EH (cell line): ENCODE measurements around the gene USP7.
"Not testable (repeated sequence)": the region's sequence is repeated elsewhere in the genome, so short reads cannot be mapped to it uniquely, and the experiment has no call there.

Experiments used
- DNase-seq: peaks from one replicate; pipeline ENCODE4 v3.0.0-alpha.2; 2015; ENCODE audit warnings: low read depth

The USP7 gene

GRCh38 chr16:8877894-8878522, 85.7 kb downstream of the USP7 start:
- no peak for DNase-seq

GRCh38 chr16:8875317-8875716, 88.4 kb downstream of the USP7 start:
- DNase-seq = not testable (repeated sequence)

- no peak for DNase-seq
Measured at GRCh38 chr16:8874388-8874787, 89.3 kb downstream of the USP7 start.

DNA sequence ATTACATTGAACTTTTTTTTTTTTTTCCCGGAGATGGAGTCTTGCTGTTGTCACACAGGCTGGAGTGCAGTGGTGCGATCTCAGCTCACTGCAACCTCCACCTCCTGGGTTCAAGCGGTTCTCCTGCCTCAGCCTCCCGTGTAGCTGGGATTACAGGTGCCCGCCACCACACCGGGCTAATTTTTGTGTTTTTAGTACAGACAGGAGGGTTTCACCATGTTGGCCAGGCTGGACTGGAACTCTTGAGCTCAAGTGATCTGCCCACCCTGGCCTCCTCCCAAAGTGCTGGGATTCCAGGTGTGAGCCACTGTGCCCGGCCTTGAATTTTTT, 89.9 kb downstream of the USP7 start:
- not testable (repeated sequence) for DNase-seq

- no peak for DNase-seq
Measured at GRCh38 chr16:8872967-8873865, 90.5 kb downstream of the USP7 start.

DNA sequence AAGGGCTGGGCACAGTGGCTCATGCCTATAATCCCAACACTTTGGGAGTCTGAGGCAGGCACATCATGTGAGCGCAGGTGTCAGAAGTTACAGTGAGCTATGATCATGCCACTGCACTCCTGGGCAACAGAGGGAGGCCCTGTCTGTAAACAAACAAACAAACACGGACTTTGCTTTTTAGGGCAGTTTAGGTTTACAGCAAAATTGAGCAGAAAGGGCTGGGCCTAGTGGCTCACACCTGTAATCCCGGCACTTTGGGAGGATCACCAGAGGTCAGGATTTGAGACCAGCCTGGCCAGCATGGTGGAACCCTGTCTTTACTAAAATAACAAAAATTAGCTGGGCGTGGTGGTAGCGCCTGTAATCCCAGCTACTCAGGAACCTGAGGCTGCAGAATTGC, 91.6 kb downstream of the USP7 start:
- DNase-seq = no peak

DNA sequence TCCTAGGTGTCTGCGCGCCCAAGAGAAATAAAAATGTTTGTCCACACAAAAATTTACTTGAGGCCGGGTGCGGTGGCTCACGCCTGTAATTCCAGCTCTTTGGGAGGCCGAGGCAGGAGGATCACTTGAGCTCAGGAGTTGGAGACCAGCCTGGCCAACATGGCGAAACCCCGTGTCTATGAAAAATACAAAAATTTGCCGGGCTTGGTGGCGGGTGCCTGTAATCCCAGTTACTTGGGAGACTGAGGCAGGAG, 93.8 kb downstream of the USP7 start:
- DNase-seq = not testable (repeated sequence)

DNA sequence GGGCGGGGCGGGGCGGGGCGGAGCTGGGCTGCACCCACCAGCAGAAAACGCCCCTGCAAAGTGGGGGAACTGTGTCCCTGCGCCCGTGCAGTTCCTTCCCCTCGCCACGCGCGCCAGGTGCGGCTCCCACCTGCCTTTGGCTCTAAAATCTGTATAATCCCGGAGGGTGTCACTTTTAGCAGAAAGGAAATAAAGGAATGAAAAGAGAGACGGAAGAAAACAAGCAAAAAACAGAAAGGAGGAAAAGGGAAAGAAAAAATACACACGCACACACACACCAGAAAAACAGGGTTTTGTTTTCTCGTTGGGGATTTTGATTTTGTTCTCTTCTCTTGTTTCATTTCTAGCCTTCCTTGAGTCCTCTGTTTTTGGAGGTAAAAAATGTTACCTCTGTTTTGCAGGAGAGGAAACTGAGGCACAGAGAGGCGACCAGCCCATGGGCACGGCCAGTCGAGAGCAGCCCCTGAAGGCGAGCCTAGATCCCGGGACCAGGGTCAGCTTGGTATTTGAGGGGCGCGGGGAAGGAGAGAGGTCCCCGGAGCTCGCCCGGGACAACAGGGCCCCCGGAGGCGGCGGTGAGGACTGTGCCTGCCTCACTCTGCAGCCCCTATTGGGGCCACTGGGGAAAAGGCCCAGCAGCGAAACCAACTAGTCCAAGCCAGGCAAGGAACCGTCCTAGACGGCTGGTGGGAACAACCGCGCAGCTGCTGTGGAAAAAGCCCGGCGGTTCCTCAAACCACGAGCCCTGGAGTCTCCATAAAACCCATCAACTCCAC, 94.3 kb downstream of the USP7 start:
- DNase-seq = no peak

- peak; percentile 91 for DNase-seq
Measured at GRCh38 chr16:8868416-8869211, 95.1 kb downstream of the USP7 start, which contains the start of gene CARHSP1. TSS of gene CARHSP1 (minus strand) at chr16:8869006. CDS start at chr16:8859328, 9,678 bp downstream.

DNA sequence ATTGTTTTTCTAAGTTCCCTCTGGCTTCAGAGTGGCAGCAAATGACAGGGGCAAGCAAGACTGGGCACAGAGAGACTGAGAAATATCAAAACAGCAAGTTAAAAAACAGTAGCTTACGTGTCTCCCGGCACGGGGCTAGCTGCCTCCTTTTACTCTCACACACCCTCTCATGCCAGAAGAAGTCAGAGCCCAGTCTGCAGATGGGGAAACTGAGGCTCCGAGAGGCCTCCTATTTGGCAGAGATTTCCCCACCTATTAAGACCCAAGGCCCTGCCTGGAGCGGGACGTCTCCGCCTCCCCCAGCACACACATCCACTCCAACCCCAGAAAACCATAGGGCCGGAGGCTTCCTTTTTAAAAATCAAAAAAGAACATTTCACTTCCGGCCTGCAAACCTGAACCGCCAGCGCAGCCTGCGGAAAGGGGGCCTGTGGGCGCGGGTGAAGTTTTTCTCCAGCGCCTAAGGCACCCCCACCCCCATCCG, 95.7 kb downstream of the USP7 start:
- DNase-seq = peak; percentile 28

DNA sequence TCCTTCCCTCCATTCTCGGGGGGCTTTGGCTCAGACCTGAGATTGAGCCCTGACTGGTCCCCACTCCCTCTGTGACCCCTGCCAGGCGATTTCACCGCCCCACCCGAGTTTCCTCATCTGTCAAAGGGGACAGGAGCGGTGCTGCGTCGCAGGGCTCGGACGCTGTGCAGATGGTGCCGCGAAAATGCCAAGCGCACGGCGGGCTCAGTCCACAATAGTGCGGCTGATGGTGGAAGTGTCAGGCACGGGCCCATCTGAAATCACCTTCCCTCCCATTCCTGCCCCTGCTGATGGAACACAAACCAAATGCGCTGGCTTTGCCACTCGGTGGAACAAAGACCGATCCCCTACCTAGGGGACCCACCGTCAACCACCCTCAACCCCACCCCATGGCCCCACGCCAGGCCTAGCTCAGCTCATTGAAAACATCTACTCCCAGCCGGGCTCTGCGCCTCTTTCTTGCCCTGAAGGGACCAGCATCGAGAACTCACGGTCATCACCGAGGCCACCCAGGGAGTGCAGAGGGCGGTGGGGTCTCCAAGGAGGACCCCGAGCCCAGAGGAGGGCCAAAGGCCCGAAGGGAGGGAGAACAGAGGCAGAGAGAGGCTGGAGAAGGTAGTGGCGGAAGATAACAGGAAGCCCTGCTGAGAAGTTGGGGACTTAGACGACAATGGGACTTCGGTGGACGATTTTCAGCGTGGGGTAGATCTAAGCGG, 96.3 kb downstream of the USP7 start:
- DNase-seq = peak; percentile 35

GRCh38 chr16:8866884-8867215, 96.9 kb downstream of the USP7 start:
- no peak for DNase-seq

- peak; percentile 33 for DNase-seq
Measured at GRCh38 chr16:8866118-8866883, 97.4 kb downstream of the USP7 start.

GRCh38 chr16:8865145-8865882, 98.4 kb downstream of the USP7 start:
- DNase-seq = no peak

DNA sequence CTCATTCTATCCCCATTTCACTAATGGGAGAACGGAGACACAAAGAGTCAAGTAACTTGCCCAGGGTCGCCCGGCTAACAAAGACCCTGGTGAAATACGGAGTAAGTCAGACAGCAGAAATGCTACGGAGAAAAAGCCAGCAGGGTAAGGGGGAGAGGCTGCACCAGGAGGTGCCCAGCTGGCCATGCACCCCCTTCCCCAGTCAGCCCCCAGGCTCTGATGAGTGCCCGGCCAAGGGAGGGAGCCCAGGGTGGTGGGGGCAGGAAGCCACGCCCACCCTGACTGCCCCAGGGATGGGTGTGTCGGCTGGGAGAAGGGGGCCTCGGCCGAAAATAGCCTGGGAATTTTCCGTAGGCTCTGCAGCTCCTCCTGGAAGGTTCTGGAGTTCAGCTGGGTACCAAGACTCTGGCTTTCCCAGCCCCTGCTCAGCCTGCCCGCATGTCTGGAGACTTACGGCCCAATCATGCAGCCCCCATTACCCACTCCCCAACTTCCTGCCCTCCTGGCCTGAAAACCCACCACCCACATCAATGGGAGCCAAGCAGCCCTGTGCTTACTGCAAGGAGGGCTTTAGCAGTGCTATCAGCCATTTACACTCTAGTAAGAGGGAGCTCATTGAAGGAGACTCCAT, 99.1 kb downstream of the USP7 start:
- DNase-seq = peak; percentile 27

DNA sequence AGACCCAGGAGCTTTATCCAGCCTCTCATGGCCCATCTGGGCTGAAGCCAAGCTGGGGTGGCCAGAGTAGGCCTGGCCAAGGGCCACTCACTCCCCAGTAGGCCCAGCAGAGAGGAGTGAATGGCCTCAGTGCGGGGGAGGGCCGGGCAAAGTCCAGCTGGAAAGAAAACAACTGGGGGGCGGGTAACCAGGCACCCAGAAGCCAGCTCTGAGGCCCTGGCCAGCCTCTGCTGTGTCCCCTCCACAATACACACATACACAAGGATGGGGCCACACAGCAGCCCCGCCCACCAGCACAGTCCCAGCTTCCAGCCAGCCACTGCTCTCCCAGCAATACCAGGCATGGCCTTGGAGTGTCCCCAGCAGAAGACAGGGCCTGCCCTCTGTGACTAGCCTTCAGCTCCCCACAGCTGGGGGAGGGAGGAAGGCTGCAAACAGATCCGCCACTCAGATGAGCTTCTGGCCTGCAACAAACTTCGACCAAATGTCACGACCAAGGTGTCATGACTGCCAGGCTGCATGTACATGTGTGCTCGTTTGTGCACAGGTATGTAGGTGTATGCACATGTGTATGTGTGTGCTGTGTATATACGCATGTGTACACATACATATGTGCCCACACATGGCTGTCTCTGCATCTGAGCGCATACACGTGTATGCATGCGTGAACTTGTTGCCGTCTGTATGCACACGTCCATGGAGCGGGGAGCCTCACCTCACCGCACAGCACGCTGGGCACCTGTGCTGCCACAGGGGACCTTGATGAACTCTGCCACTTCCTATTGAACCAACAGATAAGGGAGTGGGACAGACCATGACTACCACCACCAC, 99.9 kb downstream of the USP7 start:
- DNase-seq = peak; percentile 41

- no peak for DNase-seq
Measured at GRCh38 chr16:8862309-8863130, 101.2 kb downstream of the USP7 start.
